PC-3 (cell line): ENCODE measurements around the gene FGGY. TPM values are rescaled to one million over a fixed set of nuclear protein-coding genes. Genes with fewer than 3 reads are reported as not detected.

Experiments used
- ATAC-seq: fragments of 200-7000 bp; cut with Tn5 transposase; 2 replicates; pipeline ENCODE4 v1.9.1; 2020; ENCODE audit warnings: mild to moderate bottlenecking, moderate library complexity
- BruUV-seq: library from RNA; stranded (reverse); fragments of 400-500 nt; replicated peaks from 2 replicates; lab custom pipeline; 2021; lab: Mats Ljungman, UMichigan
- CTCF ChIA-PET: fragments of 300-600 bp; sonication (Branson Sonifier 250); formaldehyde crosslinking; loops from one replicate; lab custom pipeline; 2022; ENCODE audit warnings: antibody characterized with exemption; lab: Charles Lee
- POLR2A ChIA-PET: fragments of 300-600 bp; sonication (Branson Sonifier 250); formaldehyde crosslinking; loops from one replicate; lab custom pipeline; 2022; ENCODE audit warnings: antibody characterized with exemption; ENCODE audit not compliant: unreplicated experiment; lab: Charles Lee
- DNase-seq: peaks from one replicate; pipeline ENCODE4 v3.0.0-alpha.2; 2015
- H2AFZ ChIP-seq: fragments of 300-600 bp; sonication (generic); 2 replicates; pipeline ENCODE4 v1.6.0; 2016; ENCODE audit warnings: antibody characterized with exemption, low read length
- H3F3A ChIP-seq: fragments of 300-600 bp; sonication (generic); one replicate; pipeline ENCODE4 v1.6.0; 2017; ENCODE audit warnings: antibody characterized with exemption, low read length, control low read depth, mild to moderate bottlenecking; ENCODE audit not compliant: unreplicated experiment
- H3K27ac ChIP-seq: fragments of 300-600 bp; sonication (generic); 2 replicates; pipeline ENCODE4 v1.5.1; 2016; ENCODE audit warnings: mild to moderate bottlenecking, low read length
- H3K27me3 ChIP-seq: fragments of 300-600 bp; sonication (generic); 2 replicates; pipeline ENCODE4 v1.6.1; 2016; ENCODE audit warnings: low read length, mixed read lengths
- H3K36me3 ChIP-seq: fragments of 300-600 bp; sonication (generic); 2 replicates; pipeline ENCODE4 v1.6.1; 2016; ENCODE audit warnings: low read depth, mixed run types, low read length, mixed read lengths
- H3K4me1 ChIP-seq: fragments of 300-600 bp; sonication (generic); 2 replicates; pipeline ENCODE4 v1.5.1; 2016; ENCODE audit warnings: low read length; ENCODE audit not compliant: insufficient read depth
- H3K4me2 ChIP-seq: fragments of 300-600 bp; sonication (generic); 2 replicates; pipeline ENCODE4 v1.6.0; 2016; ENCODE audit warnings: low read length
- H3K4me3 ChIP-seq: fragments of 300-600 bp; sonication (generic); 2 replicates; pipeline ENCODE4 v1.5.1; 2016; ENCODE audit warnings: mild to moderate bottlenecking, low read length, mixed read lengths
- H3K79me2 ChIP-seq: fragments of 300-600 bp; sonication (generic); 2 replicates; pipeline ENCODE4 v1.6.1; 2017; ENCODE audit warnings: low read length, mixed read lengths
- H3K9ac ChIP-seq: fragments of 300-600 bp; sonication (generic); 2 replicates; pipeline ENCODE4 v1.6.0; 2016; ENCODE audit warnings: mild to moderate bottlenecking, low read length
- H3K9me2 ChIP-seq: fragments of 300-600 bp; sonication (generic); replicated peaks from 2 replicates; pipeline ENCODE4 v1.6.1; 2016; ENCODE audit warnings: mixed run types, low read length, mixed read lengths
- H3K9me3 ChIP-seq: fragments of 300-600 bp; sonication (generic); 2 replicates; pipeline ENCODE4 v1.6.1; 2016; ENCODE audit warnings: low read length, mixed read lengths
- H4K20me1 ChIP-seq: fragments of 300-600 bp; sonication (generic); 2 replicates; pipeline ENCODE4 v1.6.1; 2016; ENCODE audit warnings: low read length, mixed read lengths
- EZH2 ChIP-seq: fragments of 300-600 bp; sonication (generic); IDR thresholded peaks from one replicate; pipeline ENCODE4 v1.6.1; 2017; ENCODE audit warnings: antibody characterized with exemption, mild to moderate bottlenecking, low read length; ENCODE audit not compliant: unreplicated experiment
- EZH2phosphoT487 ChIP-seq: fragments of 300-600 bp; sonication (generic); IDR thresholded peaks from 2 replicates; pipeline ENCODE4 v1.6.1; 2018; ENCODE audit warnings: mild to moderate bottlenecking, antibody characterized with exemption, low read length, borderline replicate concordance
- intact Hi-C: fragments of 100-400 bp; cut with micrococcal nuclease; formaldehyde crosslinking; loops from 2 replicates; pipeline ENCODE4 v1.9.0; 2023
- total RNA-seq: library from RNA; depleted of rRNA; stranded (reverse); fragments of >200 nt; gene quantifications from 2 replicates; pipeline ENCODE4 v1.2.3, GENCODE V29; 2014
- TF ChIP-seq, protein P1 (sequence below): fragments of 300-600 bp; sonication (generic); conservative IDR thresholded peaks from 2 replicates; pipeline ENCODE4 v1.5.1; 2017; ENCODE audit warnings: antibody characterized with exemption, low read depth, mild to moderate bottlenecking, low read length

The FGGY gene
- total RNA-seq, 1 experiment from 2014 or later = 7.4 TPM

DNA sequence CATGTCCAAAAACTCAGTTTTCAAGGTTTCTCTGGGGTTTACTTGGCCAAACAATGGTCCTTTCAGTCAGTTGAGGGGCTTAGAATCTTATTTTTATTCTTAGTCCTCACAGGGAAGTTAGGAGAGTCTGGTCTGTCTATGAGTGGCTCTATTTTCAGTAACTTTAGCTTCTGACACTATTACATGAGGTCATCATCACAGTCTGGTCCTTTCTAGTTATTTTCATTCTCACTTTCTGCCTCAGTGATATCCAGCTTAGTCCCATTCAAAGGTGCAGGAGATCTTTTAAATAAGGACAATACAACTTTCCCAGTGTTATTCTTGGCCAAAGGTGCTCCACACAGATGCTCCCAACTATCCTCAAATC is 30.0 kb upstream of the FGGY start:
- TF ChIP-seq, protein P1, sequence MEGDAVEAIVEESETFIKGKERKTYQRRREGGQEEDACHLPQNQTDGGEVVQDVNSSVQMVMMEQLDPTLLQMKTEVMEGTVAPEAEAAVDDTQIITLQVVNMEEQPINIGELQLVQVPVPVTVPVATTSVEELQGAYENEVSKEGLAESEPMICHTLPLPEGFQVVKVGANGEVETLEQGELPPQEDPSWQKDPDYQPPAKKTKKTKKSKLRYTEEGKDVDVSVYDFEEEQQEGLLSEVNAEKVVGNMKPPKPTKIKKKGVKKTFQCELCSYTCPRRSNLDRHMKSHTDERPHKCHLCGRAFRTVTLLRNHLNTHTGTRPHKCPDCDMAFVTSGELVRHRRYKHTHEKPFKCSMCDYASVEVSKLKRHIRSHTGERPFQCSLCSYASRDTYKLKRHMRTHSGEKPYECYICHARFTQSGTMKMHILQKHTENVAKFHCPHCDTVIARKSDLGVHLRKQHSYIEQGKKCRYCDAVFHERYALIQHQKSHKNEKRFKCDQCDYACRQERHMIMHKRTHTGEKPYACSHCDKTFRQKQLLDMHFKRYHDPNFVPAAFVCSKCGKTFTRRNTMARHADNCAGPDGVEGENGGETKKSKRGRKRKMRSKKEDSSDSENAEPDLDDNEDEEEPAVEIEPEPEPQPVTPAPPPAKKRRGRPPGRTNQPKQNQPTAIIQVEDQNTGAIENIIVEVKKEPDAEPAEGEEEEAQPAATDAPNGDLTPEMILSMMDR = no peak
- no peak for TF ChIP-seq EZH2
- no peak for TF ChIP-seq EZH2phosphoT487
- H3K36me3 ChIP-seq = no peaks in the 10 kb centered on the region
- H3K9ac ChIP-seq = no peak overlapping the region
- H2AFZ ChIP-seq = no peak overlapping the region
- CTCF ChIA-PET = no interaction called here
- no peak overlapping the region for H3K27ac ChIP-seq
- H3K27me3 ChIP-seq = no peaks in the 10 kb centered on the region
- no peak overlapping the region for H3K4me3 ChIP-seq
- no peaks in the 10 kb centered on the region for H3K9me3 ChIP-seq
- H4K20me1 ChIP-seq = no peaks in the 10 kb centered on the region
- H3K4me1 ChIP-seq = no peaks in the 10 kb centered on the region
- no peaks in the 10 kb centered on the region for H3K9me2 ChIP-seq
- POLR2A ChIA-PET = no interaction called here
- no peaks in the 10 kb centered on the region for H3K79me2 ChIP-seq
- no peak overlapping the region for H3K4me2 ChIP-seq
- intact Hi-C loops = no loop called here
- ATAC-seq = no peak
- no peaks in the 10 kb centered on the region for H3F3A ChIP-seq
- no peak for DNase-seq
- no TSS peak for BruUV-seq

DNA sequence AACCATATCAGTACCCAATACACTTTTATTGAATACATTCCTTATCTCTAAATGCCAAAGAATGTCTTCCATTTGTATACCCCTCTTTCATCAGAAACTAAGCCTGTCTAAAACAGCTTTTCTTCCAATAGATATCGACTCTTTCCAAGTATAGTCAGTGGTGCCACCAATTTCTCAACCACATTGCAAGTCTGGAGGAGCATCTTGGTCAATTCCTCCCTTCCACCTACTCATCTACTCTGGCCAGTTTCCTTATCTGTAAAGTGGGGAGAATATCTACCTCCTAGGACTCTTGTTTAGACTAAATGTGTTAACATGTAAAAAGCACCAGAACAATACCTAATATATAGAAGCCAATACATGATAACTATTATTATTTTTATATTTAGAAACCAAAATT is 28.5 kb upstream of the FGGY start:
- Histone ChIP-seq H3K4me1 (peaks cover 6% of the 10 kb centered on the region; the same call in 1 of the 2 replicates), H3K4me2 (no peak overlapping the region), H3K4me3 (no peak overlapping the region), H3K9me2 (no peaks in the 10 kb centered on the region), H2AFZ (no peak overlapping the region), H3K79me2 (no peaks in the 10 kb centered on the region), H3K9ac (no peak overlapping the region), H3K27me3 (no peaks in the 10 kb centered on the region), H3F3A (no peaks in the 10 kb centered on the region), H3K9me3 (no peaks in the 10 kb centered on the region), H4K20me1 (no peaks in the 10 kb centered on the region), H3K27ac (no peak overlapping the region), H3K36me3 (no peaks in the 10 kb centered on the region)
- ATAC-seq (no peak), DNase-seq (no peak)
- ChIA-PET POLR2A (no interaction called here), CTCF (no interaction called here)
- intact Hi-C loops = no loop called here
- BruUV-seq = no TSS peak
- no peak for TF ChIP-seq EZH2
- TF ChIP-seq EZH2phosphoT487 = no peak
- TF ChIP-seq, protein P1 = no peak

GRCh38 chr1:59271561-59272260 is 25.2 kb upstream of the FGGY start:
- DNase-seq (no peak), ATAC-seq (no peak)
- H3K9me2 ChIP-seq = no peaks in the 10 kb centered on the region
- POLR2A ChIA-PET = no interaction called here
- H3K27me3 ChIP-seq = no peaks in the 10 kb centered on the region
- no TSS peak for BruUV-seq
- H3K4me1 ChIP-seq = peaks cover 6% of the 10 kb centered on the region; the same call in 1 of the 2 replicates
- no peaks in the 10 kb centered on the region for H4K20me1 ChIP-seq
- no peak overlapping the region for H3K27ac ChIP-seq
- H3K4me3 ChIP-seq = no peak overlapping the region
- no peaks in the 10 kb centered on the region for H3F3A ChIP-seq
- H3K36me3 ChIP-seq = no peaks in the 10 kb centered on the region
- H3K4me2 ChIP-seq = no peak overlapping the region
- TF ChIP-seq, protein P1 = no peak
- TF ChIP-seq EZH2 = no peak
- CTCF ChIA-PET = no interaction called here
- H3K9ac ChIP-seq = no peak overlapping the region
- no peaks in the 10 kb centered on the region for H3K9me3 ChIP-seq
- H2AFZ ChIP-seq = no peak overlapping the region
- intact Hi-C loops = no loop called here
- no peaks in the 10 kb centered on the region for H3K79me2 ChIP-seq
